Nephron (organoid): ENCODE data around the gene RNASE8.

Experiments used
- H3K27ac Mint-ChIP-seq, 3 experiments: 2 replicates each; pipeline ENCODE4 v1.8.0; 2020; ENCODE audit warnings: mixed read lengths in 3 of 3, mild to moderate bottlenecking in 2 of 3, moderate library complexity in 1 of 3
- H3K27me3 Mint-ChIP-seq: 2 replicates; pipeline ENCODE4 v1.8.0; 2021; ENCODE audit warnings: low read depth, mild to moderate bottlenecking, moderate library complexity, mixed read lengths
- H3K36me3 Mint-ChIP-seq: 2 replicates; pipeline ENCODE4 v1.8.0; 2020; ENCODE audit warnings: low read depth, mixed read lengths
- H3K4me1 Mint-ChIP-seq: 2 replicates; pipeline ENCODE4 v1.8.0; 2020; ENCODE audit warnings: mixed read lengths
- H3K4me3 Mint-ChIP-seq, 3 experiments: 2 replicates each; pipeline ENCODE4 v1.8.0; 2020; ENCODE audit warnings: mild to moderate bottlenecking in 3 of 3, mixed read lengths in 3 of 3, moderate library complexity in 2 of 3
- H3K9me3 Mint-ChIP-seq: 2 replicates; pipeline ENCODE4 v1.8.0; 2020; ENCODE audit warnings: mixed read lengths
- TF ChIP-seq, protein P1 (sequence below), 3 experiments: fragments of 200-600 bp; sonication (generic); IDR thresholded peaks; one replicate each; pipeline ENCODE4 v1.5.0; 2021; ENCODE audit warnings: antibody characterized with exemption in 3 of 3; ENCODE audit not compliant: unreplicated experiment in 3 of 3

The RNASE8 gene

DNA sequence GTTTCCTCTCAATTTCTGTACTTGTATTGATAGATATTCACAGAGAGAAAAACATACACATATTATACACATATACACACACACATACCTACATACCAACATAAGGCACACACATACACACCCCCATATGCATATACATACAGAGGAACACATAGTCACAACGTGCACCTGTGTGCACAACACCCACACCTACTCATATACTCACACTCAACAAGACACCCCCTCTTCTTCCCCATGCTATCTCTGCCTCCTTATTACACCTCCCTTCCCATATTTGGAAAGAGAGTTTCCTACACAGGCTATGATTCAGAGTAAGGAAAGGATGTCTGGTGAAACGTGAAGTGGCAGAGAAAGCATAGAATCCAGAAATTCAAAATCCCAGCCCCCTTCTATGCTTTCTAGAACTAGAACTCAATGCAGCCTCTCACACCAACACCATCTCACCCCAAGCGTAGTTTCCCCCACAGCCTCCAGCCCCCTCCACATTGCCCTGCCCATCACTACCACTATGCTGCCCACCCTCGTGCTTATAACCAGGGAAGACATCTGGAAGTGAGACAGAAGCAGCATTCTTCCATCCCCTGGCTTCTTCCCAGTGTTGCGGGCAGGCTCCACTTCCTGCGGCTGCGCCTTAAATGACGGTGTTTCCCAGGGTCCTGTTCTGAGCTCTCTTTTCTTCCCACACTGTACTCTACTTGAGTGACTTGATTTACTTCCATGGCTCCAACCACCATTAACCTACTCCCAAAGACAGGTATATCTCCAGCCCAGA, 2.4 kb downstream of the RNASE8 start:
- peaks cover 31% of the 10 kb centered on the region for H3K4me1 Mint-ChIP-seq
- H3K36me3 Mint-ChIP-seq, result no peaks in the 10 kb centered on the region
- H3K4me3 Mint-ChIP-seq, result no peak overlapping the region

GRCh38 chr14:21060614-21061346, 3.2 kb downstream of the RNASE8 start:
- Mint-ChIP-seq H3K4me3 (peak overlapping the region in 1 of 3 experiments; percentile 8), H3K36me3 (no peaks in the 10 kb centered on the region), H3K27ac (peak overlapping the region; percentile 4 to 78 (median 54)), H3K4me1 (peaks cover 31% of the 10 kb centered on the region), H3K27me3 (peaks cover 4% of the 10 kb centered on the region), H3K9me3 (no peaks in the 10 kb centered on the region)
- TF ChIP-seq, protein P1, sequence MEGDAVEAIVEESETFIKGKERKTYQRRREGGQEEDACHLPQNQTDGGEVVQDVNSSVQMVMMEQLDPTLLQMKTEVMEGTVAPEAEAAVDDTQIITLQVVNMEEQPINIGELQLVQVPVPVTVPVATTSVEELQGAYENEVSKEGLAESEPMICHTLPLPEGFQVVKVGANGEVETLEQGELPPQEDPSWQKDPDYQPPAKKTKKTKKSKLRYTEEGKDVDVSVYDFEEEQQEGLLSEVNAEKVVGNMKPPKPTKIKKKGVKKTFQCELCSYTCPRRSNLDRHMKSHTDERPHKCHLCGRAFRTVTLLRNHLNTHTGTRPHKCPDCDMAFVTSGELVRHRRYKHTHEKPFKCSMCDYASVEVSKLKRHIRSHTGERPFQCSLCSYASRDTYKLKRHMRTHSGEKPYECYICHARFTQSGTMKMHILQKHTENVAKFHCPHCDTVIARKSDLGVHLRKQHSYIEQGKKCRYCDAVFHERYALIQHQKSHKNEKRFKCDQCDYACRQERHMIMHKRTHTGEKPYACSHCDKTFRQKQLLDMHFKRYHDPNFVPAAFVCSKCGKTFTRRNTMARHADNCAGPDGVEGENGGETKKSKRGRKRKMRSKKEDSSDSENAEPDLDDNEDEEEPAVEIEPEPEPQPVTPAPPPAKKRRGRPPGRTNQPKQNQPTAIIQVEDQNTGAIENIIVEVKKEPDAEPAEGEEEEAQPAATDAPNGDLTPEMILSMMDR (IDR thresholded peaks at IDR 0.05; ENCODE audit: unreplicated experiment in 3 of 3), result no peak

More for the DNA sequence above, 2.4 kb downstream of the RNASE8 start:
- H3K27me3 Mint-ChIP-seq, result peaks cover 4% of the 10 kb centered on the region
- no peaks in the 10 kb centered on the region for H3K9me3 Mint-ChIP-seq
- TF ChIP-seq, protein P1 (IDR thresholded peaks at IDR 0.05; ENCODE audit: unreplicated experiment in 3 of 3), result no peak
- peak overlapping the region; percentile 44 to 78 (median 54) for H3K27ac Mint-ChIP-seq

DNA sequence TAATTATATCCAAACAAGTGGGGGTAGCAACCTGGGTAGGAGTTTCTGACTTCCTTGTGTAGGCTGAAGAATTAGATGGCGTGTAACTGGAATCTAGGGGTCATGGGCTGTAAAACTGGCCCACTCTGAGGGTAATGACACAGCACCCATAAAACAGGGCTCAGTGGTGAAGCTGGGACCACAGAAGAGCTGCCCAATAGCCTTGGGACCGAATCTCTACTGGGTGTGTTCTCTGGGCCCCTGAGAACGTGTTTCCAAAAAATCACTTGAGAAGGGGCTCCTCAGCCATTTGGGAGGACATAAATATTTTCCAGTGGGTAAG, 3.7 kb downstream of the RNASE8 start:
- H3K4me1 Mint-ChIP-seq, result peaks cover 31% of the 10 kb centered on the region
- H3K27ac Mint-ChIP-seq, result peak overlapping the region; percentile 4 to 78 (median 54)
- peaks cover 4% of the 10 kb centered on the region for H3K27me3 Mint-ChIP-seq
- no peaks in the 10 kb centered on the region for H3K9me3 Mint-ChIP-seq
- H3K36me3 Mint-ChIP-seq, result no peaks in the 10 kb centered on the region
- peak overlapping the region in 1 of 3 experiments; percentile 8 for H3K4me3 Mint-ChIP-seq
- TF ChIP-seq, protein P1 (IDR thresholded peaks at IDR 0.05; ENCODE audit: unreplicated experiment in 3 of 3), result no peak

DNA sequence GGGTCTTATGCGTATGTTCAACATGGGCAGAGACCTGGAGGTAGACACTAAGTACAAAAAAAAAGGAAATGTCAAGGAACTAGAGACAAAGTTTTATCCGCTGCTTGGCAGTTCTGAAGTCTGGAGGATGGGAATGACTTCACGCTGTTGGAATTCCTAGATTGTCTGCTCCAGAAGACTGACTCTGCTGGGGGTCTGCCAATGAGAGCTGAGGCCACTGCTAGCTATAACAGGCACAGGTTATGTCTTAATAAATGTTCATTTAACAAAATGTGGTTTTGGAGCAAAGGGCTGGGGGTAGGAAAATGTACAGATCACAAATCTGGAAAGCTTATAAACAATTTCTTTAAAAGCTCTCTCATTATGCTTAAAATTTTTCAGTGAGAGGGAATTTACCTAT, 5.9 kb downstream of the RNASE8 start:
- TF ChIP-seq, protein P1 (IDR thresholded peaks at IDR 0.05; ENCODE audit: unreplicated experiment in 3 of 3), result no peak
- Mint-ChIP-seq H3K4me3 (peak overlapping the region in 2 of 3 experiments; percentile 33 to 48), H3K9me3 (no peaks in the 10 kb centered on the region), H3K27me3 (peaks cover 4% of the 10 kb centered on the region), H3K36me3 (no peaks in the 10 kb centered on the region), H3K4me1 (peaks cover 30% of the 10 kb centered on the region), H3K27ac (peak overlapping the region; percentile 76 to 80 (median 79))

- peaks cover 29% of the 10 kb centered on the region for H3K4me1 Mint-ChIP-seq
- peaks cover 3% of the 10 kb centered on the region for H3K36me3 Mint-ChIP-seq
- peak overlapping the region in 2 of 3 experiments; percentile 3 to 44 for H3K4me3 Mint-ChIP-seq
- H3K27me3 Mint-ChIP-seq, result peaks cover 8% of the 10 kb centered on the region
- TF ChIP-seq, protein P1 (IDR thresholded peaks at IDR 0.05; ENCODE audit: unreplicated experiment in 3 of 3), result peak in 1 of 3 experiments; percentile 14
- H3K27ac Mint-ChIP-seq, result peak overlapping the region in 2 of 3 experiments; percentile 37 to 53
- H3K9me3 Mint-ChIP-seq, result no peaks in the 10 kb centered on the region
These were observed 9.4 kb downstream of the RNASE8 start for GRCh38 chr14:21066882-21067502.
